Vagina (tissue), 2 donors: ENCODE data around the gene MMD2.

Source experiments
- CTCF ChIP-seq, 3 experiments: fragments of 450-650 bp in 2 of 3; fragments of 200-600 bp in 1 of 3; sonication (generic) in 1 of 3; IDR thresholded peaks; one replicate each; pipeline ENCODE4 v1.5.1; 2017 to 2019; ENCODE audit warnings: antibody characterized with exemption in 3 of 3, mild to moderate bottlenecking in 2 of 3, moderate library complexity in 2 of 3
- POLR2A ChIP-seq, 2 donors: fragments of 450-650 bp; IDR thresholded peaks; one replicate each; pipeline ENCODE4 v1.6.1; 2017; ENCODE audit warnings: antibody characterized with exemption in 2 of 2, mild to moderate bottlenecking in 2 of 2, moderate library complexity in 2 of 2
- POLR2AphosphoS5 ChIP-seq, 2 donors: sonication (generic); formaldehyde crosslinking; IDR thresholded peaks; one replicate each; pipeline ENCODE4 v1.9.0; 2017; ENCODE audit warnings: antibody characterized with exemption in 2 of 2, mild to moderate bottlenecking in 2 of 2, low read depth in 1 of 2; ENCODE audit not compliant: insufficient read depth in 1 of 2

GRCh38 chr7:4885317-4885807 lies 73.6 kb downstream of the MMD2 start:
- TF ChIP-seq POLR2A (IDR thresholded peaks at IDR 0.05): no peak
- no peak for TF ChIP-seq CTCF (IDR thresholded peaks at IDR 0.05)
- TF ChIP-seq POLR2AphosphoS5 (IDR thresholded peaks at IDR 0.05; ENCODE audit: insufficient read depth in 1 of 2, low read depth in 1 of 2): no peak
